Activated CD4-positive, alpha-beta memory T cell treated with anti-CD3 and anti-CD28 coated beads, Interleukin-2, amount 10 ng/mL, durations not matched to agents 7 days and 5 days (primary cell): ENCODE data around the gene TRMT10B. TPM values are rescaled to one million over a fixed set of nuclear protein-coding genes. Genes with fewer than 3 reads are reported as not detected.
"Not testable (repeated sequence)": the region's sequence is repeated elsewhere in the genome, so short reads cannot be mapped to it uniquely, and the experiment has no call there.

Experiments used
- CTCF ChIA-PET: fragments of 350-600 bp; sonication (Branson Sonifier 250); formaldehyde crosslinking; loops from one replicate; lab custom pipeline; 2021; ENCODE audit warnings: antibody characterized with exemption, inconsistent platforms; lab: Charles Lee
- POLR2A ChIA-PET: fragments of 350-600 bp; sonication (Branson Sonifier 250); formaldehyde crosslinking; loops from one replicate; lab custom pipeline; 2021; ENCODE audit warnings: antibody characterized with exemption; lab: Charles Lee
- DNase-seq: peaks from one replicate; pipeline ENCODE4 v3.0.0-alpha.2; 2020
- H3K27ac Mint-ChIP-seq: one replicate; pipeline ENCODE4 v1.8.0; 2021; ENCODE audit warnings: mild to moderate bottlenecking, mixed read lengths
- H3K27me3 Mint-ChIP-seq: one replicate; pipeline ENCODE4 v1.8.0; 2021; ENCODE audit warnings: mixed read lengths
- H3K36me3 Mint-ChIP-seq: one replicate; pipeline ENCODE4 v1.8.0; 2021; ENCODE audit warnings: low read depth, mixed read lengths
- H3K4me1 Mint-ChIP-seq: one replicate; pipeline ENCODE4 v1.8.0; 2021; ENCODE audit warnings: mixed read lengths
- H3K4me3 Mint-ChIP-seq: one replicate; pipeline ENCODE4 v1.8.0; 2021; ENCODE audit warnings: mild to moderate bottlenecking, mixed read lengths
- H3K9me3 Mint-ChIP-seq: one replicate; pipeline ENCODE4 v1.8.0; 2021; ENCODE audit warnings: mixed read lengths
- total RNA-seq, 2 experiments: library from RNA; stranded (reverse); gene quantifications; one replicate each; pipeline ENCODE4 v1.2.3, GENCODE V29; 2021

The TRMT10B gene
- total RNA-seq, 2 experiments from 2014 or later: 11.8 to 14.2 TPM

DNA sequence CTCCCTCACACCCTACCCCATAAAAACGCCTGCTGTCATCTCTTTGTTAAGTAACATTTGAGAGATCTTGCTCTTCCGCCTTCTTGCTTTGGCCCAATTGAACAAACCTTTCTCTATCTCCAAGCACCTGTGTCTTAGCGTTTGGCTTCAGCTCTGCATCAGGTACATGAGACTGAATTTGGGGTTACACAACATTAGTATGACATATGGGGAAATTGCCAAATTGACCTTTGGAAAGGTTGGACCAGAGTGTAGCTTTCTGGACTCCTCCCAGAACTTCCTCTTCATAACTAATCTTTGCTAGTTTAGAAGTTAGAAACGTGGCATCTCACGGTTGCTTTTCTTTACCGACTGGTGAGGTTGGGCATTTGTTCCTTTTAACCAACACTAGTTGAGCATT lies 34.7 kb downstream of the TRMT10B start:
- no peaks in the 10 kb centered on the region for H3K27me3 Mint-ChIP-seq
- ChIA-PET POLR2A (no interaction called here), CTCF (no interaction called here)
- H3K27ac Mint-ChIP-seq: no peak overlapping the region
- H3K4me1 Mint-ChIP-seq: peaks cover 21% of the 10 kb centered on the region
- no peak for DNase-seq
- peaks cover 4% of the 10 kb centered on the region for H3K9me3 Mint-ChIP-seq
- peaks cover 22% of the 10 kb centered on the region for H3K36me3 Mint-ChIP-seq
- H3K4me3 Mint-ChIP-seq: no peak overlapping the region

GRCh38 chr9:37790096-37790495 lies 36.5 kb downstream of the TRMT10B start:
- Mint-ChIP-seq H3K9me3 (peaks cover 4% of the 10 kb centered on the region), H3K4me1 (peaks cover 7% of the 10 kb centered on the region), H3K27me3 (peaks cover under 1% of the 10 kb centered on the region), H3K27ac (no peak overlapping the region), H3K36me3 (peaks cover 8% of the 10 kb centered on the region), H3K4me3 (no peak overlapping the region)
- ChIA-PET POLR2A (interaction anchor here (1.5 kb wide), 1 partner anchor 11 kb away, joined by 7 read pairs; the partner anchor contains the start of gene DCAF10), CTCF (no interaction called here)
- DNase-seq: no peak

- ChIA-PET CTCF (no interaction called here), POLR2A (no interaction called here)
- H3K27me3 Mint-ChIP-seq: peaks cover 5% of the 10 kb centered on the region
- peaks cover 4% of the 10 kb centered on the region for H3K9me3 Mint-ChIP-seq
- no peak overlapping the region for H3K4me3 Mint-ChIP-seq
- no peak overlapping the region for H3K27ac Mint-ChIP-seq
- DNase-seq: no peak
- peaks cover 5% of the 10 kb centered on the region for H3K36me3 Mint-ChIP-seq
- peaks cover 4% of the 10 kb centered on the region for H3K4me1 Mint-ChIP-seq
These were observed 38.5 kb downstream of the TRMT10B start for GRCh38 chr9:37792122-37792521.

- no peak overlapping the region for H3K27ac Mint-ChIP-seq
- H3K9me3 Mint-ChIP-seq: peaks cover 1% of the 10 kb centered on the region
- no peak for DNase-seq
- H3K4me3 Mint-ChIP-seq: no peak overlapping the region
- H3K4me1 Mint-ChIP-seq: peaks cover 24% of the 10 kb centered on the region
- ChIA-PET CTCF (no interaction called here), POLR2A (no interaction called here)
- peaks cover 5% of the 10 kb centered on the region for H3K27me3 Mint-ChIP-seq
- peaks cover 8% of the 10 kb centered on the region for H3K36me3 Mint-ChIP-seq
These were observed 42.6 kb downstream of the TRMT10B start for GRCh38 chr9:37796232-37796631.

- H3K27ac Mint-ChIP-seq: peak overlapping the region; percentile 41
- peaks cover 8% of the 10 kb centered on the region for H3K36me3 Mint-ChIP-seq
- H3K9me3 Mint-ChIP-seq: no peaks in the 10 kb centered on the region
- peaks cover 5% of the 10 kb centered on the region for H3K27me3 Mint-ChIP-seq
- DNase-seq: no peak
- peak overlapping the region; percentile 10 for H3K4me3 Mint-ChIP-seq
- ChIA-PET CTCF (interaction anchor here (0.7 kb wide), 1 partner anchor 14 kb away, joined by 3 read pairs; no protein-coding TSS in a partner anchor), POLR2A (interaction anchor here (9.9 kb wide), 1 partner anchor 15 kb away, joined by 118 read pairs; the partner anchor contains the start of gene EXOSC3)
- peaks cover 40% of the 10 kb centered on the region for H3K4me1 Mint-ChIP-seq
These were observed 45.1 kb downstream of the TRMT10B start for GRCh38 chr9:37798677-37799076.

DNA sequence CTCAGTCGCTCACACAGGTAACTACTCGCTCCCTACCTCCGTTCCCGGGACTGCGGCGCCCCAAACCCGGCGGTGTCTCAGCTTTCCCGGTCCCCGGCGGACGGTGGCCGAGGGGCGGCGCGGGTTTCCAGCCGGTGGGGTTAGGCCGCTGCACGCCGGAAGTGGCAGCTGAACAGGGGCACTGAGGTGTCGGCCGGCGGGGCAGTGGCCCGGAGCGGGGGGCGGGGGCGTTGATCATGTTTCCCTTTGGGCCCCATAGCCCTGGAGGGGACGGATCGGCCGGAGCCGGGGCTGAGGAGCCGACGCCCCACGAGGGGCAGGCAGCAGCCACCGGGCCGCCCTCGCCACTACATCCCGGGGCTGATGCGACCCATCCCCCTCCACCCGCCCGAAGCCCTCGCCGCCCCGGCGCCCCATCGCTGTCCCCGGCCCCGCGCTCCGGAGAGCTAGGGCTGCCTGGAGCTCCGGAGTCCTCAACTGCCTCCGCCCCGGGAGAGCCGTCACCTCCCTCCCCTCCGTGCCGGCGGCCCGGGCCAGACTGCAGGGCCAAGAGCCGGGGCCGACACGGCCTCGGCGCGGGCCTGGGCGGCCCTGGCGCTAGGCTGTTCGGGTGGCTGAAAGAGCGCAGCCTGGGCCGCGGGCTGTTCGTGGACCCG lies 47.2 kb downstream of the TRMT10B start, which contains the start of gene DCAF10:
TSS of gene DCAF10 (plus strand) at position 167 of the 656 bp plus-strand sequence. CDS start at position 237, 70 bp downstream.
- Mint-ChIP-seq H3K27me3 (peaks cover 2% of the 10 kb centered on the region), H3K4me3 (peak within 1 kb of the TSS; percentile 89), H3K9me3 (no peaks in the 10 kb centered on the region), H3K36me3 (peaks cover 12% of the 10 kb centered on the region), H3K27ac (peak within 1 kb of the TSS; percentile 83), H3K4me1 (peaks cover 40% of the 10 kb centered on the region)
- peak; percentile 89 for DNase-seq
- ChIA-PET CTCF (interaction anchor here (0.6 to 1.6 kb wide), 5 partner anchors 11 to 102 kb away, joined by 3 to 6 read pairs (median 3); partner anchors contain the start of gene EXOSC3), POLR2A (interaction anchor here (0.9 to 9.9 kb wide), 14 partner anchors 10 to 337 kb away, joined by 3 to 118 read pairs (median 4); partner anchors contain the start of genes EXOSC3, SLC25A51, TOMM5 and TRMT10B)

DNA sequence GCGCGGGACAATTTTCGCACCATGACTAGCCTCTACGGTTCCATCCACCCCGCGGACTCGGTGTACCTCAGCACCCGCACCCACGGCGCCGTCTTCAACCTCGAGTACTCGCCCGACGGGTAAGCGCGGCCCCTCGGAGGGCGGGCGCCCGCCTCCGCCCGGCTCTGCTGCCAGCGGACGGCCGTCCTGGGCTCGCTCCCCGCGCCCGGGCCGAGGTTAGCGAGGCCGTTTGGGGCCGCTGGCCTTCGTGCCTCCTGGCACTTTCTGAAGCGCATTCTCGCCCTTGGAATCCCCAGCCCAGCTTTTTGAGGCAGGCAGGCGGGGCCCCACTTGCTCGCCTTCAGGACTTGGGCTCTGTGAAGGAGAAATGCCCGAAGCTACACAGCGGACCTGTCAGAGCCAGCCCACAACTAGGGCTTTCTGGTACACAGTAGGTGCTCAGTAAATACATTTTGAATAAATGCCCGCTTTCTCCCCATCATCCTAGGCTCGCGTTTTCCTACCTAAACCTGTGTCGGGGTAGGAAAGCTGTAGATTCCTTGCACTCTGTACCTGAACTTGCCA lies 47.8 kb downstream of the TRMT10B start:
- DNase-seq: no peak
- Mint-ChIP-seq H3K9me3 (no peaks in the 10 kb centered on the region), H3K4me1 (peaks cover 40% of the 10 kb centered on the region), H3K27ac (peak overlapping the region; percentile 63), H3K27me3 (no peaks in the 10 kb centered on the region), H3K4me3 (peak overlapping the region; percentile 89), H3K36me3 (peaks cover 12% of the 10 kb centered on the region)
- ChIA-PET CTCF (interaction anchor here (0.6 to 1.6 kb wide), 4 partner anchors 10 to 102 kb away, joined by 3 to 6 read pairs (median 3); partner anchors contain the start of gene EXOSC3), POLR2A (interaction anchor here (0.9 to 9.9 kb wide), 13 partner anchors 11 to 338 kb away, joined by 3 to 118 read pairs (median 4); partner anchors contain the start of genes EXOSC3, SLC25A51, TOMM5 and TRMT10B)

DNA sequence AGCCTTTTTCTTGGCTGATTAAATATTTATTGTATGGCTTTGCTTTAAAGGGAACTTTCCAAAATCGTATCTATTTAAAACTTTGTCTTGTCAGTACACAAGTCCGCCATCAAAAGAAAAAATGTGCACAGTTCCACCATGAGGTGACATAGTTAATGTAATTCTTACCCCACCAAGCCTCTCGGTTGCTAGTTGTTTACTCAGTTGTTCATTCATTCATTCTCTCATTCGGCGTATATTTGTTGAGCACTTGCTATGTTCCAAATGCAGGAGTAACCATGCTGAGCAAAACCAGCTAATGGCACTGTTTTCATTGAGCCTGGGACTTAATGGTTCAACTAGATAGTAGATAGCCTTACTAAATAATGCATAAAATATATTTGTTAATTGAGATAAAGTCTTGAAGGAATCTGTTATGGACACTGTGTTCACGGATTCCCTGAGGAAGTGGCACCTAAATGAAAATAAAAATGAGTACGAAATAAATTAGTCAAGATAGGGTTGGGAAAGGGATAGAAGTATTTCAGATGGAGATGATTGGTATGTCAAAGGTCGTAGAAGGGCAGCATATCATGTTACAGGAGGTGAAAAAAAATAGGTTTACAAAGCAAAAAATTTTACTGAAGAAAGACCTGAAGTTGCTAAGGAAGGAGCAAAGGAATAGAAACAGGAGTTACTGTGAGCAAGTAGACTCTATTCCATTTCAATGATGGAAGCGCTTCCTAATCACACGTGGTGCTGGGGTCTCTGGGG lies 48.5 kb downstream of the TRMT10B start:
- Mint-ChIP-seq H3K4me1 (peaks cover 42% of the 10 kb centered on the region), H3K27ac (no peak overlapping the region), H3K9me3 (no peaks in the 10 kb centered on the region), H3K36me3 (peaks cover 12% of the 10 kb centered on the region), H3K27me3 (no peaks in the 10 kb centered on the region), H3K4me3 (peak overlapping the region; percentile 89)
- no peak for DNase-seq
- POLR2A ChIA-PET: interaction anchor here (1.4 to 9.9 kb wide), 4 partner anchors 17 to 269 kb away, joined by 3 to 118 read pairs (median 4); partner anchors contain the start of gene EXOSC3
- CTCF ChIA-PET: interaction anchor here (1.6 kb wide), 1 partner anchor 17 kb away, joined by 6 read pairs; the partner anchor contains the start of gene EXOSC3

GRCh38 chr9:37806271-37806670 lies 52.7 kb downstream of the TRMT10B start:
- ChIA-PET POLR2A (interaction anchor here (9.9 kb wide), 1 partner anchor 22 kb away, joined by 118 read pairs; the partner anchor contains the start of gene EXOSC3), CTCF (interaction anchor here (1.2 kb wide), 1 partner anchor 59 kb away, joined by 3 read pairs; no protein-coding TSS in a partner anchor)
- DNase-seq: no peak
- Mint-ChIP-seq H3K4me1 (peaks cover 25% of the 10 kb centered on the region), H3K27me3 (no peaks in the 10 kb centered on the region), H3K4me3 (no peak overlapping the region), H3K36me3 (peaks cover 9% of the 10 kb centered on the region), H3K9me3 (no peaks in the 10 kb centered on the region), H3K27ac (no peak overlapping the region)

- H3K9me3 Mint-ChIP-seq, H3K27ac Mint-ChIP-seq, CTCF ChIA-PET, H3K27me3 Mint-ChIP-seq, H3K4me3 Mint-ChIP-seq, POLR2A ChIA-PET, DNase-seq: not testable (repeated sequence)
- Mint-ChIP-seq H3K36me3 (peaks cover 12% of the 10 kb centered on the region), H3K4me1 (peaks cover 12% of the 10 kb centered on the region)
These were observed 56.1 kb downstream of the TRMT10B start for GRCh38 chr9:37809676-37810075.

DNA sequence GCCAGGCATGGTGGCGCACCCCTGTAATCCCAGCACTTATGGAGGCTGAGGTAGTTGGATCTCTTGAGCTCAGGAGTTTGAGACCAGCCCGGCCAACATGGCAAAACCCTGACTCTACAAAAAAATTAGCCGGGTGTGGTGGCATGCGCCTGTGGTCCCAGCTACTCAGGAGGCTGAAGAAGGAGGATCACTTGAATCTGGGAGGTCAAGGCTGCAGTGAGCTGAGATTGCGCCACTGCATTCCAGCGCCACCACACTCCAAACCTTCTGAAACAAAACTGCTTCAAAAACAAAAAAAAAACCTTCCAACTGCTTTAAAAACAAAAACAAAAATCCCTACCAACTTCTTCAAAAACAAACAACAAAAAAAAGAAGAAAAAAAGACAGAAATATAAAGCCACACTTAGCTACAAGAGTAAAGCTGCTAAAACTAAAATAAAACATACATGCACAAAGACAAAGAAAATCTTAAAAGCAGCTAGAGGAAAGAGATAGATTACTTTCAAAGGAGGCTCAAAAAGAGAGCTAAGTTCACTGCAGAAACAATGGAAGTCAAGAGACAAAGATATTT lies 58.4 kb downstream of the TRMT10B start:
- Mint-ChIP-seq H3K4me3 (no peak overlapping the region), H3K9me3 (no peaks in the 10 kb centered on the region), H3K4me1 (peaks cover 10% of the 10 kb centered on the region), H3K36me3 (peaks cover 9% of the 10 kb centered on the region), H3K27ac (peak overlapping the region; percentile 7), H3K27me3 (no peaks in the 10 kb centered on the region)
- CTCF ChIA-PET: interaction anchor here (1.0 to 1.5 kb wide), 3 partner anchors 11 to 276 kb away, joined by 3 read pairs; partner anchors contain the start of gene DCAF10
- no peak for DNase-seq
- POLR2A ChIA-PET: interaction anchor here (0.9 kb wide), 1 partner anchor 12 kb away, joined by 3 read pairs; the partner anchor contains the start of gene DCAF10
